ENCODE results near the gene DYRK2.
A peak's percentile ranks its signal among the peaks of the same experiment; 100 is the strongest.

GRCh38 chr12:67647799-67648520 is 585 bp upstream of the DYRK2 start:
- peak; percentile 48 for TF ChIP-seq CTCF (IDR thresholded peaks at IDR 0.05; ENCODE audit: low read depth, low read length, missing input control)
- no peak for TF ChIP-seq FOXA1 (IDR thresholded peaks at IDR 0.05)
- no peak for TF ChIP-seq TAF1 (conservative IDR thresholded peaks at IDR 0.05)
- TF ChIP-seq, protein P1, sequence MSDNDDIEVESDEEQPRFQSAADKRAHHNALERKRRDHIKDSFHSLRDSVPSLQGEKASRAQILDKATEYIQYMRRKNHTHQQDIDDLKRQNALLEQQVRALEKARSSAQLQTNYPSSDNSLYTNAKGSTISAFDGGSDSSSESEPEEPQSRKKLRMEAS (IDR thresholded peaks at IDR 0.05), result peak; percentile 18
- TF ChIP-seq YY1 (IDR thresholded peaks at IDR 0.05), result no peak
- peak; percentile 43 to 47 for TF ChIP-seq RAD21 (IDR thresholded peaks at IDR 0.05)
- TF ChIP-seq ZBTB33 (IDR thresholded peaks at IDR 0.05), result no peak
- TF ChIP-seq, protein P2, sequence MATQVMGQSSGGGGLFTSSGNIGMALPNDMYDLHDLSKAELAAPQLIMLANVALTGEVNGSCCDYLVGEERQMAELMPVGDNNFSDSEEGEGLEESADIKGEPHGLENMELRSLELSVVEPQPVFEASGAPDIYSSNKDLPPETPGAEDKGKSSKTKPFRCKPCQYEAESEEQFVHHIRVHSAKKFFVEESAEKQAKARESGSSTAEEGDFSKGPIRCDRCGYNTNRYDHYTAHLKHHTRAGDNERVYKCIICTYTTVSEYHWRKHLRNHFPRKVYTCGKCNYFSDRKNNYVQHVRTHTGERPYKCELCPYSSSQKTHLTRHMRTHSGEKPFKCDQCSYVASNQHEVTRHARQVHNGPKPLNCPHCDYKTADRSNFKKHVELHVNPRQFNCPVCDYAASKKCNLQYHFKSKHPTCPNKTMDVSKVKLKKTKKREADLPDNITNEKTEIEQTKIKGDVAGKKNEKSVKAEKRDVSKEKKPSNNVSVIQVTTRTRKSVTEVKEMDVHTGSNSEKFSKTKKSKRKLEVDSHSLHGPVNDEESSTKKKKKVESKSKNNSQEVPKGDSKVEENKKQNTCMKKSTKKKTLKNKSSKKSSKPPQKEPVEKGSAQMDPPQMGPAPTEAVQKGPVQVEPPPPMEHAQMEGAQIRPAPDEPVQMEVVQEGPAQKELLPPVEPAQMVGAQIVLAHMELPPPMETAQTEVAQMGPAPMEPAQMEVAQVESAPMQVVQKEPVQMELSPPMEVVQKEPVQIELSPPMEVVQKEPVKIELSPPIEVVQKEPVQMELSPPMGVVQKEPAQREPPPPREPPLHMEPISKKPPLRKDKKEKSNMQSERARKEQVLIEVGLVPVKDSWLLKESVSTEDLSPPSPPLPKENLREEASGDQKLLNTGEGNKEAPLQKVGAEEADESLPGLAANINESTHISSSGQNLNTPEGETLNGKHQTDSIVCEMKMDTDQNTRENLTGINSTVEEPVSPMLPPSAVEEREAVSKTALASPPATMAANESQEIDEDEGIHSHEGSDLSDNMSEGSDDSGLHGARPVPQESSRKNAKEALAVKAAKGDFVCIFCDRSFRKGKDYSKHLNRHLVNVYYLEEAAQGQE (IDR thresholded peaks at IDR 0.05), result no peak

All from liver (tissue), 3 donors.